Pancreas (tissue), 10 donors: Measurements from ENCODE around the gene CCM2L. TPM values are rescaled to one million over a fixed set of nuclear protein-coding genes. Genes with fewer than 3 reads are reported as not detected.

ENCODE experiments used
- ATAC-seq, 4 donors: fragments of 200-7000 bp; cut with Tn5 transposase; one replicate each; pipeline versions ENCODE4 v1.8.0 to v1.9.1; 2020; ENCODE audit warnings: mild to moderate bottlenecking in 4 of 4, moderate library complexity in 4 of 4
- DNase-seq, 6 donors: peaks; one replicate each; pipeline ENCODE4 v3.0.0-alpha.2; 2020
- FAIRE-seq: peaks from 2 replicates; lab custom pipeline; 2012; peaks lifted over from hg19 to GRCh38; lab: Jason Lieb, UNC
- H3K27ac ChIP-seq, 4 donors: fragments of 200-600 bp; sonication (generic); 1 replicate in 3 of 4; 2 replicates in 1 of 4; pipeline versions ENCODE4 v1.5.0 to v1.8.0; 2020
- H3K27me3 ChIP-seq, 4 donors: fragments of 200-600 bp; one replicate each; pipeline ENCODE4 v1.8.0; 2021
- H3K36me3 ChIP-seq, 3 donors: fragments of 200-600 bp; sonication (generic) in 1 of 3; one replicate each; pipeline versions ENCODE4 v1.5.0 to v1.8.0; 2020 to 2021
- H3K4me1 ChIP-seq, 3 donors: fragments of 200-600 bp; one replicate each; pipeline ENCODE4 v1.8.0; 2021
- H3K4me3 ChIP-seq, 4 donors: fragments of 200-600 bp; sonication (generic) in 2 of 4; one replicate each; pipeline versions ENCODE4 v1.5.0 to v1.8.0; 2020 to 2021
- H3K9me3 ChIP-seq, 4 donors: fragments of 200-600 bp; one replicate each; pipeline ENCODE4 v1.8.0; 2021
- CTCF ChIP-seq, 4 donors: fragments of 200-600 bp; sonication (generic) in 3 of 4; IDR thresholded peaks; one replicate each; pipeline versions ENCODE4 v1.5.0 to v1.8.0; 2021; ENCODE audit warnings: antibody characterized with exemption in 4 of 4
- WGBS, 2 donors: extraction: QIAGEN DNeasy Blood & Tissue Kit; methylation state at CpG; one replicate each; pipeline ENCODE4 v1.1.7; 2013; 5-methylcytosine and 5-hydroxymethylcytosine counted together
- intact Hi-C, 3 donors: fragments of 100-400 bp; cut with DNase I; formaldehyde crosslinking; loops; one replicate each; pipeline versions ENCODE4 v1.11.1 to v1.14.2; 2022
- polyA plus RNA-seq, 2 donors: library from polyadenylated mRNA; stranded (reverse); fragments of 200-250 nt; gene quantifications; one replicate each; pipeline ENCODE4 v1.2.3, GENCODE V29; 2013
- total RNA-seq, 6 donors: library from RNA; stranded (reverse); fragmentation: NEBNext Ultra II Directional in 4 of 6; extraction: Animal tissue kit (Norgen Biotek cat#: 25700) in 4 of 6; gene quantifications; one replicate each; pipeline versions ENCODE4 v1.2.1 to v1.2.4, GENCODE V29; 2021 to 2023
- donor health status: healthy with polysubstance abuse.
- donor health status: DM: no; HTN: no; CAD: no; lungs with moderate emphysema.
- donor health status: DM: no; HTN: no; CAD: no.
- donor health status: control.
- donor health status: control.
- donor health status: Bipolar disorder and iron deficiency.
- donor health status: DM: yes; HTN: yes; CAD: no.
- donor health status: DM: no; HTN: no; CAD: no.
- donor health status: DM: no; HTN: no; CAD: no.
- donor health status: DM: yes; HTN: yes; CAD: no.

CCM2L gene
- total and polyA plus RNA-seq, 8 donors, result 0.31 to 6.7 (median 0.98) TPM

- FAIRE-seq, result no peak
- Histone ChIP-seq H3K4me1 (no peaks in the 10 kb centered on the region), H3K36me3 (no peaks in the 10 kb centered on the region), H3K9me3 (no peaks in the 10 kb centered on the region), H3K27me3 (peaks cover 0 to 3% (median 0%) of the 10 kb centered on the region in 4 donors), H3K27ac (no peak overlapping the region), H3K4me3 (no peak overlapping the region)
- DNase-seq, result no peak
- peak in 2 of 4 donors; percentile 11 to 46 for ATAC-seq
- no peak for TF ChIP-seq CTCF (IDR thresholded peaks at IDR 0.05)
- WGBS, 2 donors, result 33 to 34% methylated on average over 10 of the region's 10 CpGs
- intact Hi-C loops, result no loop called here
These were observed 2.2 kb upstream of the CCM2L start for GRCh38 chr20:32007787-32008616.

DNA sequence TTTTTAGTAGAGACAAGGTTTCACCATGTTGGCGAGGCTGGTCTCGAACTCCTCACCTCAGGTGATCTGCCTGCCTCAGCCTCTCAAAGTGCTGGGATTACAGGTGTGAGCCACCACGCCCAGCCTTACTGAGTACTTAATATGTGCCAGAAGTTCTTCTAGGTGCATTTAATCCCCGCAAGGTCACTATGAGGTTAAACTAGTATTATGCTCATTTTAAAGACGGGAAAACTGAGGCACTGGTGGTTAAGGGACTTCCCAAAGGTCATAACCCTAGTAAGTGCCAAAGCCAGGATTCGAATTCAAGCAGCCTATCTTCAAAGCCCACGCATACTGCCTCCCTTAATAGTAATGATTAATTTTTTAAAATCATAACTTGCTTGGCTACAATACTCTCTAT is 674 bp upstream of the CCM2L start:
- no peak overlapping the region for H3K27ac ChIP-seq
- no peak for TF ChIP-seq CTCF (IDR thresholded peaks at IDR 0.05)
- 64 to 75% methylated on average over 7 of the region's 7 CpGs for WGBS, 2 donors
- no peak for FAIRE-seq
- no peak for ATAC-seq
- H3K36me3 ChIP-seq, result no peaks in the 10 kb centered on the region
- H3K4me3 ChIP-seq, result no peak overlapping the region
- intact Hi-C loops, result no loop called here
- DNase-seq, result no peak
- no peaks in the 10 kb centered on the region for H3K9me3 ChIP-seq
- H3K4me1 ChIP-seq, result no peaks in the 10 kb centered on the region
- H3K27me3 ChIP-seq, result peaks cover 0 to 3% (median 0%) of the 10 kb centered on the region in 4 donors

GRCh38 chr20:32010666-32011065 is 428 bp downstream of the CCM2L start:
- Histone ChIP-seq H3K4me3 (no peak overlapping the region), H3K27me3 (peaks cover 0 to 3% (median 0%) of the 10 kb centered on the region in 4 donors)

GRCh38 chr20:32012159-32012688 is 2.0 kb downstream of the CCM2L start:
- no peak for ATAC-seq
- no peaks in the 10 kb centered on the region for H3K4me1 ChIP-seq
- no peak for DNase-seq
- no peak overlapping the region for H3K4me3 ChIP-seq
- H3K9me3 ChIP-seq, result no peaks in the 10 kb centered on the region
- no peak for TF ChIP-seq CTCF (IDR thresholded peaks at IDR 0.05)
- 60 to 75% methylated on average over 5 of the region's 5 CpGs for WGBS, 2 donors
- no peak overlapping the region for H3K27ac ChIP-seq
- FAIRE-seq, result no peak
- peaks cover 0 to 3% (median 0%) of the 10 kb centered on the region in 4 donors for H3K27me3 ChIP-seq
- H3K36me3 ChIP-seq, result no peaks in the 10 kb centered on the region
- intact Hi-C loops, result no loop called here

More at GRCh38 chr20:32010666-32011065, 428 bp downstream of the CCM2L start:
- no peaks in the 10 kb centered on the region for H3K9me3 ChIP-seq
- intact Hi-C loops, result no loop called here
- H3K4me1 ChIP-seq, result no peaks in the 10 kb centered on the region
- no peaks in the 10 kb centered on the region for H3K36me3 ChIP-seq
- 21 to 23% methylated on average over 8 of the region's 8 CpGs for WGBS, 2 donors
- no peak for ATAC-seq
- no peak for TF ChIP-seq CTCF (IDR thresholded peaks at IDR 0.05)
- H3K27ac ChIP-seq, result no peak overlapping the region
- no peak for DNase-seq
- no peak for FAIRE-seq

DNA sequence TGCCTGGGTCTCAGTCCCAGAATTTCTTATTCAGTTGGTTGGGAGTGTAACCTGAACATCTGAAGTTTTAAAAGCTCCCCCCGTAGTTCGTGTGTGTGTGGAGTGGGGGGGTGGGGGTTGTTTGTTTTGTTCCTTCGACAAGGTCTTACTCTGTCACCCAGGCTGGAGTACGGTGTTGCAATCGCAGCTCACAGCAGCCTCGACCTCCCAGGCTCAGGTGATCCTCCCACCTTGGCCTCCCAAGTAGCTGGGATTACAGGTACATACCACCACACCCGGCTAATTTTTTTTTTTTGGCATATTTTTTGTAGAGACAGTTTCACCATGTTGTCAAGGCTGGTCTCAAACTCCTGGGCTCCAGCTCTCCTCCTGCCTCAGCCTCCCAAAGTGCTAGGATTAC is 3.1 kb downstream of the CCM2L start:
- ATAC-seq (no peak), DNase-seq (no peak), FAIRE-seq (no peak)
- Histone ChIP-seq H3K27ac (no peak overlapping the region), H3K4me3 (no peak overlapping the region), H3K36me3 (no peaks in the 10 kb centered on the region), H3K4me1 (peaks cover 0 to 4% (median 3%) of the 10 kb centered on the region in 3 donors), H3K9me3 (no peaks in the 10 kb centered on the region), H3K27me3 (peaks cover 0 to 3% (median 0%) of the 10 kb centered on the region in 4 donors)
- TF ChIP-seq CTCF (IDR thresholded peaks at IDR 0.05), result no peak
- intact Hi-C loops, result no loop called here
- 54 to 64% methylated on average over 7 of the region's 7 CpGs for WGBS, 2 donors
